Duodenal mucosa (tissue), 2 donors: ENCODE results near the gene CTSC.

Source experiments
- H3K27ac ChIP-seq: one replicate; pipeline ENCODE4 v1.7.0; 2013; ENCODE audit warnings: low read depth, low read length
- H3K27me3 ChIP-seq, 2 donors: one replicate each; pipeline ENCODE4 v1.7.0; 2013; ENCODE audit warnings: low read length in 2 of 2, control low read depth in 1 of 2; ENCODE audit not compliant: insufficient read depth in 2 of 2, control insufficient read depth in 1 of 2
- H3K36me3 ChIP-seq, 2 donors: one replicate each; pipeline ENCODE4 v1.7.0; 2013; ENCODE audit warnings: low read length in 2 of 2, control low read depth in 1 of 2; ENCODE audit not compliant: insufficient read depth in 2 of 2, control insufficient read depth in 1 of 2
- H3K4me1 ChIP-seq, 2 donors: one replicate each; pipeline ENCODE4 v1.7.0; 2013; ENCODE audit warnings: low read length in 2 of 2, control low read depth in 1 of 2; ENCODE audit not compliant: insufficient read depth in 2 of 2, control insufficient read depth in 1 of 2
- H3K4me3 ChIP-seq, 2 donors: one replicate each; pipeline ENCODE4 v1.7.0; 2013; ENCODE audit warnings: low read length in 2 of 2, low read depth in 1 of 2
- H3K9ac ChIP-seq, 2 donors: one replicate each; pipeline ENCODE4 v1.7.0; 2013; ENCODE audit warnings: low read length in 2 of 2, low read depth in 1 of 2
- H3K9me3 ChIP-seq, 2 donors: one replicate each; pipeline ENCODE4 v1.7.0; 2013; ENCODE audit warnings: low read length in 2 of 2, control low read depth in 1 of 2; ENCODE audit not compliant: control insufficient read depth in 1 of 2

Gene CTSC

DNA sequence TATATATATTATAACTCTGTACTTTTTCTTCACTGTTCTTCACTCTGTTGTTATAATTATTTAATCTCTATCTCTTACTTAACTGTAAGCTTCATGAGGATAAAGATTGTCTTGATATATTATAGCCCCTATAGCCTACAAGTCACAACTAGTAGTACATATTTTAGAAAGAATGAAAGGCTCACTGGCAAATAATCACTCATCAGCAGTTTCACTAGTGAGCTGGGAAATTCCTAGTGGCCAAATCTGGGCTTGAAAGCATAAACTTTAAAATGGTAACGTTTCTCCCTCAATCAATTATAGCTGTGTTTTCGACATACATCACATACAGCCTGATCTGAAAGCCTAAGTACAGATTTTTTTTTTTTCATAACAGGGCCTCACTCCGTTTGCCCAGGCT, 42.5 kb downstream of the CTSC start:
- no peaks in the 10 kb centered on the region for H3K27me3 ChIP-seq
- no peak overlapping the region for H3K27ac ChIP-seq
- no peaks in the 10 kb centered on the region for H3K9me3 ChIP-seq
- H3K9ac ChIP-seq = no peak overlapping the region
- H3K4me1 ChIP-seq = peaks cover 6 to 16% of the 10 kb centered on the region in 2 donors
- H3K4me3 ChIP-seq = no peak overlapping the region
- H3K36me3 ChIP-seq = peaks cover 0 to 26% of the 10 kb centered on the region in 2 donors

DNA sequence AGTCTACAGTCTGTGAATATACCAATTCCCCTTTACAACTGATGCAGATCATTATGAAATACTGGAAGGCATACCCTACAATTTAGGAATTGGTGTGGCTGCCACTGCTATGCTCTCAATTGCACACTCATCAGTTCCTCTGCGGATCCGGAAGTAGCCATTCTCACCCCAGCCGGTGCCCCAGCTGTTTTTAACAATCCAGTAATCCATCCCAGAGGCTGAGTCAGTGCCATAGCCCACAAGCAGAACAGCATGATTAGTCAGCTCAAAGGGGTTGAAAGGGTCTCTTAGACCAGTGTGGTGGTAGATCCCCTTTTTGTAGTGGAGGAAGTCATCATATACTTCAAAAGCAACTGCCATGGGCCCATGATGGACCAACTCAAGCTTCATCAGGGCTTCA, 43.6 kb downstream of the CTSC start:
- H3K9me3 ChIP-seq = no peaks in the 10 kb centered on the region
- peaks cover 0 to 26% of the 10 kb centered on the region in 2 donors for H3K36me3 ChIP-seq
- H3K4me3 ChIP-seq = no peak overlapping the region
- H3K4me1 ChIP-seq = peaks cover 6 to 16% of the 10 kb centered on the region in 2 donors
- H3K9ac ChIP-seq = no peak overlapping the region
- H3K27ac ChIP-seq = no peak overlapping the region
- no peaks in the 10 kb centered on the region for H3K27me3 ChIP-seq

DNA sequence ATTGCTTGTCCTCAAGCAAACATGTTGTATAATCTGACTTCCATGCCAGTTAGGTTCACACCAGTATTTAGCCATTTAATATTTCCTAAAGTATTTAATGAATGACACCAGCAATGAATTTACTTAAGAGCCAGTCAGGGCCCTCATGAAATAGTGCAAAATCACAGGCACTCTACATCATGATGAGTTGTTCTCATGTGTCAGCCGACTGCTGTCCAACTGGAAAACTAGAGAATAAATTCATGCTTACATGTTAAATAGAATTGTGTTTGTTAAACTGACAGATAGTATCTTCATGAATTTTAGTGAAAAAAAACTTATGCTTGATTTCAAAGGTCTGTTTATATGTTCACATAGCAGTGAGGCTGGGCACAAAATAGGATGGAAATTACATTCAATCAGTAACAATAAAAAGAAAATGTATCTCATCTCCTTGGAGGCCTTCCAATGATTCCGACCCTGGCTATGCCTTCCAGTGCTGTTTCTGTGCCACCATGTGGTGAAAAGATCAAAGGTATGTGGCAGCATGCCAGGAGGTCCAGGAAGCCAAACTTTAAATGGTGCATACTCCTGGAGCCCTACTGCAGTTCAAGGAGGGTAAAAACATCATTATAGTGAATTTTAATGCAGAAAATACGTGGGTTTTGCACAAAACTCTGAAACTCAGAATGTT, 45.2 kb downstream of the CTSC start:
- Histone ChIP-seq H3K4me1 (peaks cover 4 to 6% of the 10 kb centered on the region in 2 donors), H3K9ac (no peak overlapping the region), H3K9me3 (no peaks in the 10 kb centered on the region), H3K27ac (no peak overlapping the region), H3K27me3 (no peaks in the 10 kb centered on the region), H3K4me3 (no peak overlapping the region), H3K36me3 (peaks cover 0 to 26% of the 10 kb centered on the region in 2 donors)

DNA sequence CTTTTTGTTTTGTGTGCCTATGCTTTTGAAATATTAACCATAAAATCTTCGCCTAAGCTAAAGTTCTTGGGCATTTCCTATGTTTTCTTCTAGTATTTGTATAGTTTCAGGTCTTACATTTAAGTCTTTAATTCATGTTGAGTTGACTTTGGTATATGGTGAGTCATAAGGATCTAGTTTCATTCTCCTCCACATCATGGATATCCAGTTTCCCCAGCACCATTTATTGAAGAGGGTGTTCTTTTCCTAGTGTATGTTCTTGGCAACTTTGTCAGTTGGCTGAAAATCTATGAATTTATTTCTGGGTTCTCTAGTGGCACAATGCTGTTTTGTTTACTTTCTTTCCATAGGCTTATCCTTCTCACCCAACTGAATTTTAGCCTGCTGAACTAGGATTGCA, 49.0 kb downstream of the CTSC start:
- no peaks in the 10 kb centered on the region for H3K27me3 ChIP-seq
- H3K4me3 ChIP-seq = no peak overlapping the region
- no peak overlapping the region for H3K27ac ChIP-seq
- peaks cover 4 to 6% of the 10 kb centered on the region in 2 donors for H3K4me1 ChIP-seq
- peaks cover 0 to 6% of the 10 kb centered on the region in 2 donors for H3K36me3 ChIP-seq
- no peak overlapping the region for H3K9ac ChIP-seq
- H3K9me3 ChIP-seq = no peaks in the 10 kb centered on the region

- Histone ChIP-seq H3K4me1 (no peaks in the 10 kb centered on the region), H3K9ac (no peak overlapping the region), H3K9me3 (no peaks in the 10 kb centered on the region), H3K36me3 (no peaks in the 10 kb centered on the region), H3K27me3 (no peaks in the 10 kb centered on the region), H3K27ac (no peak overlapping the region), H3K4me3 (no peak overlapping the region)
Observed at GRCh38 chr11:88284336-88285050, 53.0 kb downstream of the CTSC start.

DNA sequence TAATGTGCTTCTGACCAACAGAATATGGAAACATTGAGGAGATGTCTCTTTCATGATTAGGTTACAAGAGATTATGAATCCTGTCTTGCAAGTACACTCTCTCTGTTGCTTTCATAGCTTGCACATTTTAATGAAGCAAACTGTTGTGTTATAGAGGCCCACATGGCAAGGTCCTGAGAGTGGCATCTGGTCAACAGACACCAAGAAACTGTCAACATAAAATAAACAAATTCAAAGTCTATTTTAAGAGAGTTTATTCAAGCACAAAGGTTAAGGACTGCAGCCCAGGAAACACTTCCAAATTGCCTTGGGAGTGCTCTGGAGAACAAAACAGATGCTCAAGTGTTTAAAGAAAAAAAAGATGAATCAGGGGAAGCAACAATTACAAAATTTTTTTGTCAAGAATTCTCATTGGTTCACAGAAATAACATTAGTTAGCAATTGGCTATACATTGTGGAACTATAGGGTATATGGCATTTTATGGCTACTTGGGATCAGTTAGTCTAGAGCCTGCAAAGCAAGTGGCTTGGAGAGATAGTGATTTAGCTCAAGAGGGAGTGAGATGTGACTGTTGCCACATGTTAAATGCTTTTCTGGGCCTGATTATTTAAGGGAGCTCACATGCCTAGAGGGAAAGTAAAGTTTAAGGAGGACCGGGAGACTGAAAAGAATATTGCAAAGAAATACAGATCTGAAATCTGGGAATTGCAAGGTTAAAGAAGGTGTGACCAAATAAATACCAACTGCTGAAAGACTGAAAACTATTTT, 54.6 kb downstream of the CTSC start:
- no peaks in the 10 kb centered on the region for H3K36me3 ChIP-seq
- no peak overlapping the region for H3K4me3 ChIP-seq
- H3K27ac ChIP-seq = no peak overlapping the region
- no peaks in the 10 kb centered on the region for H3K4me1 ChIP-seq
- H3K9me3 ChIP-seq = no peaks in the 10 kb centered on the region
- H3K27me3 ChIP-seq = no peaks in the 10 kb centered on the region
- no peak overlapping the region for H3K9ac ChIP-seq

- no peaks in the 10 kb centered on the region for H3K9me3 ChIP-seq
- H3K9ac ChIP-seq = no peak overlapping the region
- H3K27me3 ChIP-seq = no peaks in the 10 kb centered on the region
- no peaks in the 10 kb centered on the region for H3K4me1 ChIP-seq
- no peak overlapping the region for H3K4me3 ChIP-seq
- H3K36me3 ChIP-seq = no peaks in the 10 kb centered on the region
- H3K27ac ChIP-seq = no peak overlapping the region
Observed at GRCh38 chr11:88281317-88281712, 56.2 kb downstream of the CTSC start.

GRCh38 chr11:88280673-88281316, 56.7 kb downstream of the CTSC start:
- no peak overlapping the region for H3K27ac ChIP-seq

GRCh38 chr11:88277349-88277915, 60.1 kb downstream of the CTSC start:
- Histone ChIP-seq H3K9ac (no peak overlapping the region), H3K4me1 (no peaks in the 10 kb centered on the region), H3K27ac (no peak overlapping the region), H3K9me3 (no peaks in the 10 kb centered on the region), H3K27me3 (no peaks in the 10 kb centered on the region), H3K36me3 (no peaks in the 10 kb centered on the region), H3K4me3 (no peak overlapping the region)

More at GRCh38 chr11:88280673-88281316, 56.7 kb downstream of the CTSC start:
- H3K4me3 ChIP-seq = no peak overlapping the region
- H3K9me3 ChIP-seq = no peaks in the 10 kb centered on the region
- no peaks in the 10 kb centered on the region for H3K27me3 ChIP-seq
- no peaks in the 10 kb centered on the region for H3K4me1 ChIP-seq
- no peaks in the 10 kb centered on the region for H3K36me3 ChIP-seq
- no peak overlapping the region for H3K9ac ChIP-seq
